ENCODE results near the gene DNAH10. TPM values are rescaled to one million over a fixed set of nuclear protein-coding genes. Genes with fewer than 3 reads are reported as not detected.
A peak's percentile ranks its signal among the peaks of the same experiment; 100 is the strongest.

The DNAH10 gene
- total and polyA plus RNA-seq, 2 of the 13 experiments (the other 11 are each of a cell fraction or from before 2014, with no cell fraction given) = 0.01 to 0.02 TPM

- H3K4me1 ChIP-seq (ENCODE audit: insufficient read depth, low read length) = peaks cover 37% of the 10 kb centered on the region
- BruUV-seq (replicated peaks) = no TSS peak
- H3K9ac ChIP-seq (ENCODE audit: insufficient read depth, low read depth, low read length) = peak overlapping the region; percentile 76
- H3K9me3 ChIP-seq (ENCODE audit: low read length) = no peaks in the 10 kb centered on the region
- POLR2A ChIA-PET = no interaction called here
- ATAC-seq (peak; percentile 14; the same call in 2 of the 3 replicates), DNase-seq (ENCODE audit: low spot score) (peak; percentile 21), FAIRE-seq (no peak)
- H2AFZ ChIP-seq (ENCODE audit: low read length) = no peak overlapping the region
- H3K36me3 ChIP-seq (replicated peaks in 1 of 2; ENCODE audit: control insufficient read depth in 1 of 2, insufficient read depth in 2 of 2, low read length in 2 of 2) = peaks cover 2 to 13% of the 10 kb centered on the region in 2 experiments; a peak in 4 of 5 replicates
- in situ Hi-C loops (cut with HindIII; ENCODE audit: extremely low pct_ligation_motif_present, low pct_unique_long_range_greater_than_20kb) (no loop called here), intact Hi-C loops (cut with micrococcal nuclease; ENCODE audit: unreplicated experiment) (no loop called here)
- H3K27me3 ChIP-seq (ENCODE audit: control insufficient read depth in 1 of 2, insufficient read depth in 2 of 2, low read length in 2 of 2) = no peaks in the 10 kb centered on the region; a peak in 1 of 5 replicates
- peak overlapping the region; percentile 71 for H3K27ac ChIP-seq (ENCODE audit: extremely low read length, insufficient read depth, low read length)
- peaks cover 6% of the 10 kb centered on the region for H4K20me1 ChIP-seq (ENCODE audit: insufficient read depth, low read length)
- CTCF ChIA-PET (ENCODE audit: low intra/inter-chr PET ratio, low total read pairs) = no interaction called here
- peak overlapping the region; percentile 88 for H3K4me2 ChIP-seq (ENCODE audit: low read depth, low read length)
- WGBS (ENCODE audit: low lambda C conversion rate) = 2% methylated on average over 29 of the region's 69 CpGs
- peaks cover 59% of the 10 kb centered on the region for H3K79me2 ChIP-seq (ENCODE audit: insufficient read depth, low read length)
- peak overlapping the region; percentile 78 to 89 (median 86) for H3K4me3 ChIP-seq (replicated peaks in 1 of 3; ENCODE audit: insufficient read depth in 1 of 3, low read depth in 2 of 3, low read length in 3 of 3)
- 0 out of 2 replicates have a peak, but pooled peaks have one; percentile 50 for TF ChIP-seq ZFP82 (CRISPR knock-in tag; IDR thresholded peaks at IDR 0.05; ENCODE audit: borderline replicate concordance)
- TF ChIP-seq ZNF281 (CRISPR knock-in tag; IDR thresholded peaks at IDR 0.05; ENCODE audit: borderline replicate concordance) = no peak
- TF ChIP-seq SIN3A (IDR thresholded peaks at IDR 0.05; ENCODE audit: borderline replicate concordance, low read depth, low read length) = peak; percentile 60; the same call in 1 of the 2 replicates
- peak; percentile 54; the same call in 1 of the 2 replicates for TF ChIP-seq ZNF788 (CRISPR knock-in tag; IDR thresholded peaks at IDR 0.05; ENCODE audit: borderline replicate concordance)
- no peak; the same call in 1 of the 2 replicates for TF ChIP-seq KDM5B (CRISPR knock-in tag; IDR thresholded peaks at IDR 0.05; ENCODE audit: borderline replicate concordance)
- TF ChIP-seq ZBTB20 (CRISPR knock-in tag; IDR thresholded peaks at IDR 0.05; ENCODE audit: borderline replicate concordance, low read depth) = no peak
- TF ChIP-seq, protein P1, sequence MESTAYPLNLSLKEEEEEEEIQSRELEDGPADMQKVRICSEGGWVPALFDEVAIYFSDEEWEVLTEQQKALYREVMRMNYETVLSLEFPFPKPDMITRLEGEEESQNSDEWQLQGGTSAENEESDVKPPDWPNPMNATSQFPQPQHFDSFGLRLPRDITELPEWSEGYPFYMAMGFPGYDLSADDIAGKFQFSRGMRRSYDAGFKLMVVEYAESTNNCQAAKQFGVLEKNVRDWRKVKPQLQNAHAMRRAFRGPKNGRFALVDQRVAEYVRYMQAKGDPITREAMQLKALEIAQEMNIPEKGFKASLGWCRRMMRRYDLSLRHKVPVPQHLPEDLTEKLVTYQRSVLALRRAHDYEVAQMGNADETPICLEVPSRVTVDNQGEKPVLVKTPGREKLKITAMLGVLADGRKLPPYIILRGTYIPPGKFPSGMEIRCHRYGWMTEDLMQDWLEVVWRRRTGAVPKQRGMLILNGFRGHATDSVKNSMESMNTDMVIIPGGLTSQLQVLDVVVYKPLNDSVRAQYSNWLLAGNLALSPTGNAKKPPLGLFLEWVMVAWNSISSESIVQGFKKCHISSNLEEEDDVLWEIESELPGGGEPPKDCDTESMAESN (CRISPR knock-in tag; conservative IDR thresholded peaks at IDR 0.05) = no peak
- TF ChIP-seq, protein P2, sequence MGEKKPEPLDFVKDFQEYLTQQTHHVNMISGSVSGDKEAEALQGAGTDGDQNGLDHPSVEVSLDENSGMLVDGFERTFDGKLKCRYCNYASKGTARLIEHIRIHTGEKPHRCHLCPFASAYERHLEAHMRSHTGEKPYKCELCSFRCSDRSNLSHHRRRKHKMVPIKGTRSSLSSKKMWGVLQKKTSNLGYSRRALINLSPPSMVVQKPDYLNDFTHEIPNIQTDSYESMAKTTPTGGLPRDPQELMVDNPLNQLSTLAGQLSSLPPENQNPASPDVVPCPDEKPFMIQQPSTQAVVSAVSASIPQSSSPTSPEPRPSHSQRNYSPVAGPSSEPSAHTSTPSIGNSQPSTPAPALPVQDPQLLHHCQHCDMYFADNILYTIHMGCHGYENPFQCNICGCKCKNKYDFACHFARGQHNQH (CRISPR knock-in tag; IDR thresholded peaks at IDR 0.05) = no peak
- no peak; the same call in 1 of the 2 replicates for TF ChIP-seq ATF7-NPFF (CRISPR knock-in tag; IDR thresholded peaks at IDR 0.05; ENCODE audit: low read depth)
- peak; percentile 85 for TF ChIP-seq UBTF (CRISPR knock-in tag; IDR thresholded peaks at IDR 0.05)
- no peak for TF ChIP-seq ZKSCAN8 (CRISPR knock-in tag; IDR thresholded peaks at IDR 0.05; ENCODE audit: borderline replicate concordance)
- no peak for TF ChIP-seq RBM39 (IDR thresholded peaks at IDR 0.05; ENCODE audit: low read depth, low read length, poor library complexity, severe bottlenecking)
- peak; percentile 49 for TF ChIP-seq KMT2A (CRISPR knock-in tag; IDR thresholded peaks at IDR 0.05)
These were observed 211.6 kb downstream of the DNAH10 start for GRCh38 chr12:123973552-123974341.
